Measurements from ENCODE around the gene VAV1. TPM values are rescaled to one million over a fixed set of nuclear protein-coding genes. Genes with fewer than 3 reads are reported as not detected.
"Not testable (repeated sequence)": the region's sequence is repeated elsewhere in the genome, so short reads cannot be mapped to it uniquely, and the experiment has no call there.

Gene VAV1
- total RNA-seq, 1 experiment from 2014 or later: not detected

- DNase-seq (ENCODE audit: low spot score): no peak
Observed at GRCh38 chr19:6851359-6851758, 78.9 kb downstream of the VAV1 start.

DNA sequence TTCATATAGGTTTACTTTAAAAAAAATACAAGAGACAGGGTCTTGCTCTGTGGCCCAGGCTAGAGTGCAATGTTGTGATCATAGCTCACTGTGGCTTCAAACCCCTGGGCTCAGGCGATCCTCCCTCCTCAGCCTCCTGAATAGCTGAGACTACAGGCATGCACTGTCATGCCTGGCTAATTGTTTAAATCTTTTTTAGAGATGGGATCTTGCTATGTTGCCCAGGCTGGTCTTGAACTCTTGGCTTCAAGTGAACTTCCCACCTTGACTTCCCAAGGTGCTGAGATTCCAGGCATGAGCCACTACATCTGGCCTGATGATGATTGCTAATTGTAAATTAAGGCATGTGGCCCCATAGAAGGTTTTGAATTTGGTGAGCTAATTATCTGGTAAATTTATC is 79.5 kb downstream of the VAV1 start:
- DNase-seq (ENCODE audit: low spot score): no peak

GRCh38 chr19:6853868-6854267 is 81.4 kb downstream of the VAV1 start:
- no peak for DNase-seq (ENCODE audit: low spot score)

- DNase-seq (ENCODE audit: low spot score): no peak
Observed at GRCh38 chr19:6854758-6855157, 82.2 kb downstream of the VAV1 start.

DNA sequence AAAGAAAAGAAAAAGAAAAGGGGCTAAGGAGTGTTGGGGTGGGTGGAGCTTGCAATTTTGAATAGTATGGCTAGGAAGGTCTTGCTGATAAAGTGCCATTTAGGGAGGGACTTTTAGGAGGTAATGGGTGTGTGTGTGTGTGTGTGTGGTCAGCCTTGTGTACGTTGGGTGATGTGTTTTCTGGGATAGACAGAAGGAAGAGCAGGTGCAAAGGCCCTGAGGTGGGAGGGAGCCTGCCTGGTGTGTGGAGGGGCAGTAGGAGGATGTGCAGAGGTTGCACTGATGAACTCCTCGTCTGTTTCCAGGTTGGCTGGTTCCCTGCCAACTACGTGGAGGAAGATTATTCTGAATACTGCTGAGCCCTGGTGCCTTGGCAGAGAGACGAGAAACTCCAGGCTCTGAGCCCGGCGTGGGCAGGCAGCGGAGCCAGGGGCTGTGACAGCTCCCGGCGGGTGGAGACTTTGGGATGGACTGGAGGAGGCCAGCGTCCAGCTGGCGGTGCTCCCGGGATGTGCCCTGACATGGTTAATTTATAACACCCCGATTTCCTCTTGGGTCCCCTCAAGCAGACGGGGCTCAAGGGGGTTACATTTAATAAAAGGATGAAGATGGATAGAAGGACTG is 84.4 kb downstream of the VAV1 start:
- DNase-seq (ENCODE audit: low spot score): no peak

DNA sequence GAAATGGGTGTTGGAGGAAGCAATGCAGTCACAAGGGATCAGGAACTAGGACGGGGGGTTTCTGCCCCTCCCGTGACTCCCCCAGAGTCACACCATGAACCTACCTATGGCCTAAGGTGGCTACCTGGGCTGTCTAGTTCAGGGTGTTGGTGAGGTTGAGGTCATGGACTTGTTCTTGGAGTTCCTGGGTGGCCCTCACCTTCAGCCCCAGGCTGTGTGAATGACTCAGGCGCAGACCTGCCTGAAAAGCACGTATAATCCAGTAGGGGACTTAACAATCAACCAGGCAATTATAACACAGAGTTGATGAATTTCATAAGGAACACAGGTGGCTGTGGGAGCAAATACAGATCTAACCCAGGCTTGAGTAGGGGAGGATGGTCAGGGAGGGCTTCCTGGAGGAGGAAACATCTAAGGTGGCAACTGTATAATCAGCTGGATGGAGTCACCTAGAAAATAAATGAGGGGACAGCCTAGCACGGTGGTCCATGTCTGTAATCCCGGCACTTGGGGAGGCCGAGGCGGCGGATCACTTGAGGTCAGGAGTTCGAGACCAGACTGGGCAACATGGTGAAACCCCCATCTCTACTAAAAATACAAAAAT is 89.3 kb downstream of the VAV1 start:
- DNase-seq (ENCODE audit: low spot score): no peak

DNA sequence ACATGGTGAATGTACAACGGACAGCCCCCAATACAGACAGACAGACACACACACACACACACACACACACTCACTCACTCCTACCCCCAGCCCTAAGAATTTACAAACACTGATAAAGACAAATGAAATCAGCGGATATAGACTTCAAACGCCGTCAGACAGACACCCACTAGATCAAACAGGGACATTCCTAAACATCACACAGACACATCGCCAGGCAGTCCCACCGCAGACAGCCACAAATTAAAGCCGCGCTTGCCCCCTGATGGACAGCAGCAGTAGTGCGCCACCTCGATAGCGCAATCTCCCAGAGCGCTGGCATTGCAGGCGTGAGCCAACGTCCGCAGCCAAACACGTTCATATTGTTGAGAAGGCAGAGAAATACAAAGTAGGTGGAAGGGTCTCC is 90.2 kb downstream of the VAV1 start:
- DNase-seq (ENCODE audit: low spot score): peak; percentile 73

DNA sequence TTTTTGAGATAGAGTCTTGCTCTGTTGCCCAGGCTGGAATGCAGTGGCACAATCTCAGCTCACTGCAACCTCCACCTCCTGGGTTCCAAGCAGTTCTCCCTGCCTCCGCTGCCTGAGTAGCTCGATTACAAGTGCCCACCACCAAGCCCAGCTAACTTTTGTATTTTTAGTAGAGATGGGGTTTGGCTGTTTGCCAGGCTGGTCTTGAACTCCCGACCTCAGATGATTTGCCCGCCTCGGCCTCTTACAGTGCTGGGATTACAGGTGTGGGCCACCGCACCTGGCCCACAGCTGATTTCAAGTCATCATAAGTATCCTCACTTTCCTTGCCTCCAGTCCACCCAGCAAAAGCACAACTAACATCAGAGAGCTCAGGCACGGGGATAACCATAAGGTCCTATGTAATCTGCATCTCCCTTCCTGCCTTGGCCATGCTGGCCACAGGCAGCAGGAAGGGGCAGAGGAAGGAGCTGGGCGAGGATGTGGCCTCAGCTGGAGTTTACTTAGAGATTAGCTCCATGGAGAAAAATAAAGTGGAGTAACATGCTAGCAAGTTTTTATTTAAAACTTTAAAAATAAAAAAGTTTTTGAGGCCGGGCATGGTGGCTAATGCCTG is 91.9 kb downstream of the VAV1 start:
- DNase-seq (ENCODE audit: low spot score): no peak

GRCh38 chr19:6865849-6866248 is 93.3 kb downstream of the VAV1 start:
- no peak for DNase-seq (ENCODE audit: low spot score)

GRCh38 chr19:6866741-6867151 is 94.2 kb downstream of the VAV1 start:
- peak; percentile 37 for DNase-seq (ENCODE audit: low spot score)

GRCh38 chr19:6868351-6868750 is 95.8 kb downstream of the VAV1 start:
- DNase-seq (ENCODE audit: low spot score): no peak

DNA sequence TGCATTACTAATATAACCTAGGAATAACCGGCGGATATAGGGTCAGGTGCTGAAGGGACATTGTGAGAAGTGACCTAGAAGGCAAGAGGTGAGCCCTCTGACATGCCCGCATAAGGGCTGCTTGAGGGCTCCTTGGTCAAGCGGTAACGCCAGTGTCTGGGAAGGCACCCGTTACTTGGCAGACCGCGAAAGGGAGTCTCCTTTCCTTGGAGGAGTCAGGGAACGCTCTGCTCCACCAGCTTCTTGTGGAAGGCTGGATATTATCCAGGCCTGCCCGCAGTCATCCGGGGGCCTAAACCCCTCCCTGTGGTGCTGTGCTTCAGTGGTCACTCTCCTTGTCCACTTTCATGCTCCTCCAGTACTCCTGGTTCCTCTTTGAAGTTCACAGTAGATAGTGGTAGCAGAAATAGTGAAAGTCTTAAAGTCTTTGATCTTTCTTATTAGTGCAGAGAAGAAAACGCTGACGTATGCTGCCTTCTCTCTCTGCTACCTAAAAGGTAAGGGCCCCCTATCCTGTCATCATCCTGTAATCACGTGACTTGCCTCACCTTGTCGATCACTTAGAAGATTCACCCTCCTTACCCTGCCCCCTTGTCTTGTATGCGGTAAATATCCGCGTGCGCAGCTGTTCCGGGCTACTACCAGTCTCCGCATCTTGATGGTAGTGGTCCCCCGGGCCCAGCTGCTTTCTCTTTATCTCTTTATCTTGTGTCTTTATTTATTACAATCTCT is 96.8 kb downstream of the VAV1 start:
- DNase-seq (ENCODE audit: low spot score): not testable (repeated sequence)

- no peak for DNase-seq (ENCODE audit: low spot score)
Observed at GRCh38 chr19:6873708-6874431, 101.4 kb downstream of the VAV1 start.

GRCh38 chr19:6875218-6875617 is 102.7 kb downstream of the VAV1 start:
- no peak for DNase-seq (ENCODE audit: low spot score)

DNA sequence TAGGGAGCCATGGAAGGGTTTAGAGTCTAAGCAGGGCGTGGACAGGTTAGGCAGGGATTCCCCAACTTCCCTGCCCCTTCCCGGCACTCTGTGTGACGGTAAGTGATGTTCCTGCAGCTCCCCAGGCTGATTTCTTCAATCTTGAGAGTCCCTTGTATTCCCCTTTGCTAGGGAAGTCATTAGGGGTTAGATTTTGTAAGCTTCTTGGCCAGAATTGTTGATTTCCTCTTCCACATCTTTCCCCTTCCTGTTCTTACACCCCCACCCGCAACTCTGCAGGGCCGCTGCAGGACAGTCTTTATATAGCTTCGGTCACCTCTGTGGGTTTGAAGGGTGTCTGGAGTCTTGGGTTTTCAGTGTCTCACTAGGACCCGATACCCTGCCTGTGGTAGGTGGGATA is 104.2 kb downstream of the VAV1 start:
- no peak for DNase-seq (ENCODE audit: low spot score)

DNA sequence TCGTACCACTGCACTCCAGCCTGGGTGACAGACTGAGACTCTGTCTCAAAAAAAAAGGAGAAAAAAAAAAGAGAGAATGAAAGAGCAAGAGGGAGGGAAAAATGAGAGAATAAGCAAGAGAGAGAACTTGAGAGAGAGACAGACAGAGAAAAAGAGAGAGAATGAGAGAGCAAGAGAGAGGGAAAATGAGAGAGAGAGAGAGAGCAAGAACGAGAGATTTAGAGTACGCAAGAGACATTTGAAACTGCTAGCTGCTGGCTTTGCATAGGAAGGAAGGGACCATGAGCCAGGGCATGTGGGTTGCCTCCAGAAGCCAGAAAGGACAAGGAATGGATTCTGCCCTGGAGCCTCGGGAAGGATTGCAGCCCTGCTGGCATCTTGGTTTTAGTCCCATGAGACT is 105.3 kb downstream of the VAV1 start:
- DNase-seq (ENCODE audit: low spot score): no peak

- DNase-seq (ENCODE audit: low spot score): no peak
Observed at GRCh38 chr19:6886277-6886897, 113.9 kb downstream of the VAV1 start.

DNA sequence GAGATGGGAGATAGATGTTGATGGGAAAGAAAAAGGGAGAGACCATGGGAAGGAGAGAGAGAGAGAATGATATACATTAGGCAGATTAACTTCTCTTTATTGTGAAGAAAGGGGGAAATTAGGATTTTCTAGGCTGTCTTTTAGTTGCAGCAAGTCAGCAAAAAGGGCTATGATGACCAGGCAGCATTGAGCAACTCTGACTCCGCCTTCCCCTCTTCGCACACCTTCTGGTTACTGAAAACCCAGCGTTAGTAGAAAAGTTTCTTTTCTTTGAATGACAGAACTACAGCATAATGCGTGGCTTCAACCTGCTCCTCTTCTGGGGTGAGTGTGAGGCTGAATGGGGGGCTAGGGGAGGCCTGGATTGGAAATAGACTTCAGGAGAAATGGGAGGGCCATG is 114.8 kb downstream of the VAV1 start, which contains the start of gene ADGRE1:
ADGRE1 (plus strand) TSS at position 264 of the 400 bp plus-strand sequence; CDS start at position 294, 30 bp downstream.
- DNase-seq (ENCODE audit: low spot score): no peak

GRCh38 chr19:6888967-6889366 is 116.5 kb downstream of the VAV1 start:
- DNase-seq (ENCODE audit: low spot score): no peak

DNA sequence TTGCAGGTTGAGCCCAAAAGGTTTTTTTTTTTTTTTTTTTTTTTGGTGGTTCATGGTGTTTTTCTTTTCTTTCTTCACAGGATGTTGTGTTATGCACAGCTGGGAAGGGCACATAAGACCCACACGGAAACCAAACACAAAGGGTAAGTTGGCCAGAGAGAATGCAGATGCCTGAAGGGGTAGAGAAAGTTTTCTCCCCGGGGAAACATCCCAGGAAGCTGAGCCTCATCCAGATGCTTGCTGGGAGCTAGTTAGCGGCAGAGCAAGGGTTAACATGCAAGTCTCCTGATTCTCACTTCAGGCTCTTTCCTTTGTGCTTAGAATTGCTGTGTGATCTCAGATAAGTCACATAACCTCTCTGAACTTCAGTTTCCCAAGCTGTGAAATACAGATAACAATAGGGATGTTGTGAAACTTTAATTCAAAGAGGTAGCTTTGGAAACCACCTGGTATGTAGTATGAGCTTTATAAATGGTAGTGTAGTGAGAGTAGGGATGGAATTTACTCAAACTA is 117.9 kb downstream of the VAV1 start:
- DNase-seq (ENCODE audit: low spot score): no peak

- DNase-seq (ENCODE audit: low spot score): no peak
Observed at GRCh38 chr19:6890938-6891337, 118.4 kb downstream of the VAV1 start.

Measured in A172 (cell line).